Mesenteric fat pad (tissue), 1 donor: ENCODE data around the gene BTD. TPM values are rescaled to one million over a fixed set of nuclear protein-coding genes. Genes with fewer than 3 reads are reported as not detected.

Experiments used
- DNase-seq: peaks from one replicate; pipeline ENCODE4 v3.0.0-alpha.2; 2020; ENCODE audit warnings: low spot score
- microRNA-seq: library from miRNA; unstranded; fragments of <30 nt; microRNA quantifications from one replicate; pipeline ENCODE4 v1.2.0, GENCODE V29; 2020; ENCODE audit warnings: borderline number of aligned reads
- total RNA-seq: library from RNA; stranded (reverse); fragmentation: NEBNext Ultra II Directional; extraction: Animal tissue kit (Norgen Biotek cat#: 25700); gene quantifications from one replicate; pipeline ENCODE4 v1.2.1, GENCODE V29; 2021
- donor health status: DM: yes; HTN: yes; CAD: no.

Gene BTD
- total RNA-seq, 1 donor from 2014 or later: 36.8 TPM

DNA sequence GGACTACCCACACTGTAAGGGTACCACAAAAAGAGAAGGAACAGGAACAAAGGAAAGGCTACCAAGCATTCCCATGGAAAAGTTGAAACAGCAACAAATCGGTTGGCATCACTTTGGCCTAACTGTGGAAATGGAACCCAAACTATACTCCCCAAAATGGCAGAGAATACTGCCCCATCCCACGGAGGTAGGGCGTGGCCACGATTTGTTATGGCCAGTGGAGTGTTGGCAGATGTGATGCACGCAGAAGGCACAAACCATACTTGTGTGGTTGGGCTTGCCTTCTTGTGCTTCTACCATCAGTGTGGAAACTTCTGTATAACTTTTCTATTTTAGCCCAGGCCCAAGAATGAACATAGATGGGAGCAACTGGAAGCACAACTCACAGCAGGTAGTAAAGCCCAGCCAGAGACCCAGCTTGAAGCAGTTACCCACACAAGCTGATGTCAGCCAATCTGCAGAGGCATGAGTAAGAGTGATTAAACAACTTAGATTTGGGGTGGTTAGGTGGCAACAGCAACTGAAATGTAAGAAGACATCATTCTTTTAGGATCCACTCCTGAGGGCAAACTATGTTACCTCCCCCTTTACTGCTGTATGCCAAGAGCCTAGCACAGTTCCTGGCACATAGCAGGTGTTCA lies 64.1 kb downstream of the BTD start:
- no peak for DNase-seq

DNA sequence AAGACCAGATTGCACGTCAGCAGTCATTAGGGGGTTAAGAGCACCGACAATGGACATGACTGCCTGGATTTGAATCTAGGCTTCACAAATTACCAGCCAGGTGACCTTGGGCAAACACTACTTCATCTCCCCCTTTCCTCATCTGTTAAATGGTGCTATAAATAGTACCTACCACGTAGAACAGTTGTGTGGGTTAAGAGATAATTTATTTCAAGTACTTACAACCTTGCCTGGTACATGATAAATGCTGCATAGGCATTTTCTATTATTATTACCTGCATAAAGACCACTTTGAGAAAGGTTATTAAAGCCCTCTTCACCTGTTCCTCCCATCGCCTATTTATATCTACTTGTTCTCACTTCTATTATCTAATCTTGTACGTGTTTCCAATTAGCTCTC lies 64.7 kb downstream of the BTD start:
- DNase-seq: no peak

DNA sequence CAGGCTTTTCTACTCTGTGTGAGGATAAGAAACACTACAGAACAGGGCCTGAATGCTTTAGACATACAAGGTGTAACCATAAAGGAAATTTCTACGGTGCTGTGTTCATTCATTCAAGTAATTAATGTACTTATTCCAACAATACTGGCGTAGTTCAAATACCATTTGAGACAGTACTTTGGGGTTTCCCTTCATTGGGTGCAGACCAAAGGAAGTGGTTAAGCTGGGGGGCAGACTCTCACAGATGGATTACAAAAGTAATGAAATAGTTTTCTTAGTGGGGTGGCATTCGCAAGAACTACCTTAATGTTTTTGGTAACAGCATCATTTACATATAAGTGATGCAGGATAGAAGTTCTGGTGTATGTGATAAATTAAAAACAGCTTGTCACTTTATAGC lies 65.9 kb downstream of the BTD start:
- no peak for DNase-seq

DNA sequence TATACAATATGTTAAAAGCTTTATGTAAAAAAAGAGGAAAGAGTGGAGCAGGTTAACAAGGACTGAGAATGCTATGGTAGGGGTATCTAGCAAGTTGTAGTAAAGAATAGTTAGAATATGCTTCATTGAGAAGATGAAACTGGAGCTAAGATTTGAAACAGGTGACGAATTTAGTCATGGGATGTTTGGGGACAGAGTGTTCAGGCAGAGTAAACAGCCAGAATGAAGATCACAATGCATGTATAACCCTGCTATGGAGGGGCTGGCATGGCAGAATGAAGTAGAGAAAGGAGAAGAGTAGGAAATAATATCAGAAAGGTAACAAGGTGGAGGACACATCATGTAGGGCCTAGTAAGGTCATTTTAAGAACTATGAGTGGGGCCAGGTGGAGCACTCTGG lies 72.0 kb downstream of the BTD start:
- no peak for DNase-seq

DNA sequence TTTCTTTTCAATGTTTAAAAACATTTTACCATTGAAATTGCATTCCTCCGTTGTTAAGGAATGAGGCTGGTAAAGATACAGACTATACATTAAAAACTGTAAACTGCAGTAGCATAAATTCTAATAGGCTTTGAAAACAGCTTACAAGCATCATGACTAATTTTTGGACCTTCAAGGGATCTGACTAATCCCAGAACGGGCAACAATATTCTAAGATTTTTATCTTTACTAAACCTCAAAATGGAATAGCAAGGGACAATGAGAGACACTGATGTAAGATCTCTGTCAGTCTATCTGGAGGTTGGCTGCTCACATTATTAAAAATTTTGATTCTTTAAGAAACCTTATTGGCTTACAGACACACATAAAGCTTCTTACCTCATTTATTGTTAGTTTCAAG lies 74.7 kb downstream of the BTD start:
- DNase-seq: no peak

DNA sequence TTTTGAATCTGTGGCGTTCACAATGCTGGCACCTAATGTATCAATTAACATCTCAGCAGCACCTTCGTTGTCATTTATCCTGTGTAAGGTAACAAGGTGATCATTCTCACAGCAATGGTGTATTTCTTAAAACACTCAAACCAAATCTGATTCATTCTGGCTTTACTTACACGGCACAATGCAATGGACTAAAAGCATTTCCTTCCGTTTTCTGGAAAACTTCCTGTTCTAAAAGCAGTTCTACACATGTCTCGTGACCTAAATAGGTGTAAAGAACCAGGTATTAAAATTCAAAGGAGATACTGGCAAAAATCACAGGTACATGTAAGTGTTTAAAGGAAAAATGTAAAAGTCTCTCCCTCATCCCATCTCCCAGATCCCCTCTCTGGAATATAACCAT lies 77.8 kb downstream of the BTD start:
- DNase-seq: no peak

DNA sequence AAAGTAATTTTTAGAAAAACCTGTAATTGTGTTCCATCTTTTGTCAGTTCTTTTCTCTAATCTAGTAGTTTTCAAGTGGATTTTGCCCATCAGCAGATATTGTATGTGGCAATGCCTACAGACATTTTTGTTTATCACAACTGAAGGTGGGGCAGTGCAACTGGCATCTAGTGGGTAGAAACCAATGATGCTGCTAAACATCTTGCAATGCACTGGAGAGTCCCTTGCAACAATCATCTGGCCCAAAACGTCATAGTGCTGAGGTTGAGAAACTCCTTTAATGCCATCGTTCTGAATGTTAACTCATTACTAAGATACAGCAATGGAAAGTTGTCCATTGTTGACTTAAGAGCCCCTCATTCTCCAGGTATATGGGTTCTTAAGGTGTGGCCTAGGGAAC lies 80.1 kb downstream of the BTD start:
- DNase-seq: no peak

DNA sequence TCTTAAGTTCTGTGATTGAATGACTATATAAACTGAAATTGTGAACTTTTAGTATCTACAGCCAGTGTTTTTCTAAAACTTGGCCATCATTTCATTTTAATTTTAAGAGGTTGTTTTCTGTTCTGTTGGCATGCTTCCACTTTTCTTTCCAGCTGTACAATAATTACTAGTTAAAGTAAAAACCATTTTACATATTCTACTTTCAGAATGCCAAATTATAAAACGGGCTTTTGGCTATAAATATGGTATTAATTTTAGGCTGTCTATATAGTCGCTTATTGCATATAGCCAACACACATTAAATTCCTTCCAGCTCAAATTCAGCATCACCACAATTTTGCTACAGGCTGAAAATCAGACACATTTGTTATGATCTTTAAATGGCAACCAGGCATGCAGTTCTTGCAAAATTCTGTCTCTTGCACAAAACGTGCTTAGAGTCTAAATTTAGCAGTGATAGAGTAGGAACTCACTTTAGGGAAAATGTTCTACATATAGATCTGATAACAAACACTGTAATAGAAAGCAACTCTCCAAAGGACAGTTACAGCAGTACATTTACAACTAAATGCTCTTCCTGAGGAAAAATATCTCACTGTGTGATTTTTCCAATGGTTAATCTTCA lies 81.1 kb downstream of the BTD start:
- no peak for DNase-seq

DNA sequence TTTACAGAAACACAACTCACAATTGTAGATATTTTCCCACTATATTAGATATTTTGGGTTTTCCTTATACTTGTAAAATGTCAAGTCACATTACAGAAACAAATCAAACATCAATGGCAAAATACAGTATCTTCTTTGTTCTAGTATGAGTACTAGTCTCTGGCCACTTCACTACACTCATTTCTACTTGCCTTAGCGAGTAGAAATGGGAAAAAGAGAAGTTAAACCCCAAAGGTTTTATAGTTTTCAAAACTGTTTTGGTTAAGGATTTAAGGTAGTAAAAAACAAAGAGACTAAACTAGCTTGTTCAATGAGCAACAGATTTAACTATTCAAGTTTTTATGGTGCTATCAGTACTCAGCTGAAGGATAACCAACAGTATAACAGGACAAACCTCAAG lies 81.7 kb downstream of the BTD start:
- DNase-seq: no peak

DNA sequence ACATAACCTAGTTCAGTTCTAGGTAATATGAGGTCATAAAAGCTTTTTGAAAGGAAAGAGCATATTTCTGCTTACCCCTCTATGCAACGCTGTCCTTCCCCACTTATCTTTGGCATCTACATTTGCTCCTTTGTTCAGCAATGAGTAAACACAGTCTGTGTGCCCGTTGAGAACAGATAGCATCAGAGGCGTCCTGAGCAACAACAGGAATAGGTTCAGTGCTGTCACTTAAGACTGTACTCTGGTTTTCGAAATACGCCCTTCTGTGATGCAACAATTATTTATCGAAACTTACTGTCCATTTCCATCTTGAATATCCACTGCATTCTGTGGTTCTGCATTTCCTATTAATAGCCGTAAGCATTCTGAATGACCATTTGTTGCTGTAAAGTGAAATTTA lies 84.4 kb downstream of the BTD start:
- DNase-seq: no peak

DNA sequence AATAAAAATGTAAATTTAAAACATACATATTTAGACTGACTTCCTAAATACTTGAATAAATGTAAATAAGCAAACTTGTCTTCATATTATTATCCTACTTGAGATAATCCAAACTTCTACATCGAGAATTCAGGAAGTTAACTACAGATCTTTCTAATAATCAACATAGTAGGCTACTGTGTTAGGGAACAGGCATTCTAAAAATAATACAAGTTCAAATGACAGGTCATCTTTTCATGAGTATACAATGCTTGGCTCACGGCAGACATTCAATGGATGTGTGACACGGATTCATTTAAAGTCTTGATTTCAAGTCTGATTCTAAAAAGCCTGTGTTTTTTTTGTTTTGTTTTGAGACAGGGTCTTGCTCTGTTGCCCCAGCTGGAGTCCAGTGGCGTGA lies 88.7 kb downstream of the BTD start:
- no peak for DNase-seq

DNA sequence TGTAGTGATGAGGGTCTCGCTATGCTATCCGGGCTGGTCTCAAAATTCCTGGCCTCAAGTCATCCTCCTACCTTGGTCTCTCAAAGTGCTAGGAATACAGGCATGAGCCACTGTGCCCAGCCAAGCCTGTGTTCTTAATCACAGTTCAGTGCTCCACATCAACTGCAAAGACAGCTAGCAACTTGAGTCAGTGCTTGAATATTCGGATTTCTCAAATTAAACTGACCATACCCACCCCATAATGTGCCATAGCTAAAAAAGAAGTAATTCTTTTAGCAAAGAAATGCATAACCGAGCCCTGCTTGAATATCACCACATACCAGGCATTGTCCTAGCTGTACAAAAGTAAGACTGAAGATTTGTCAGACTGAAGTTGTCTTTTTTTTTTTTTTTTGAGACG lies 89.2 kb downstream of the BTD start:
- no peak for DNase-seq

DNA sequence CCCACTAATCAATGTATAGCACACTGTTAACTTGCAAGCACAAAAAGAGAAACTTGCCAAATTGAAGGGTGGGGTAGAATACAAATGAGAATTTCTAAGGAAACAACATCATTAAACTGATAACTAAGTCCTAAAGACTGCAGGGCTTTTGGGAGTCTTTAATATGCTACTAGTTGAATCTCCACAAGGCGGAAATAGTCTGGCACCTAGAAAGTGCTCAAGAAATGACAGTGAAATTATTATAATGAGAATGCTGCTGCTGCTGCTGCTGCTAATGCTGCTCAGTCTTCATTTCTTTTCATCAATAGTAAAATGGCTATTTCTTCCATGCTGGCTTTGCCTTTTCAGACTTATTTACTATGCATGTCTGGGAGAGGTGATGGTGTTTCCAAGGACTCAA lies 91.8 kb downstream of the BTD start:
- no peak for DNase-seq

DNA sequence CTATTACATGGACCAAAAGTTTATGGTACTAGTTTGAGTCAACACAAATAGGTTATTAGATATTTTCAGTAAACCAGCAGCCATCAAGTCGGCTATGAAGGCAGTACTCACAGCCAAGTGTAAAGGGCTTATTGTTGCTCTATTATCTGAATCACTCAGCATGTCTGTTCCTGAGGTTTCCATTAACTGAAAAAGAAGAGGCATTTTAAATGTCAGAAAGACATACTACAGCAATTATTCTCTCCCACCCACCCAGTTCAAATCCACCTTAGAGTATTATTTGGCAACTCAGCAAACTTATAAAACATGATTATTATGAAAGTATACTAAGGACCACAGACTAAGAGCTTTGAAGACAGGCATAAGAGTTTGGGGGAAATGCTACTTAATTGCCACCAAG lies 93.1 kb downstream of the BTD start:
- DNase-seq: no peak

Small RNAs within 50 kb of the gene (microRNA-seq; reads per million reads assigned to microRNA genes)
- gene MIR3134: not detected

Other genes starting within 250 kb of the BTD start
- gene METTL6, start 174.2 kb upstream of the BTD start, total RNA-seq: 12.1 TPM
- 18.9 TPM for gene EAF1, start 174.1 kb upstream of the BTD start, total RNA-seq
- gene COLQ, start 80.0 kb upstream of the BTD start, total RNA-seq: 0.74 TPM
- 20.7 TPM for gene HACL1, start 176 bp upstream of the BTD start, total RNA-seq
- gene ANKRD28, start 196.2 kb downstream of the BTD start, total RNA-seq: 70.9 TPM